GM10266 (cell line): Measurements from ENCODE around the gene ZNF268.
"Not testable (repeated sequence)": the region's sequence is repeated elsewhere in the genome, so short reads cannot be mapped to it uniquely, and the experiment has no call there.

Experiments used
- DNase-seq: peaks from one replicate; pipeline ENCODE4 v3.0.0; 2012; ENCODE audit errors: extremely low spot score
- CTCF ChIP-seq: IDR thresholded peaks from 2 replicates; pipeline ENCODE4 v1.5.1; 2012; ENCODE audit warnings: mild to moderate bottlenecking, low read depth; ENCODE audit not compliant: control insufficient read depth, insufficient read depth; ENCODE audit errors: missing control alignments

Gene ZNF268

GRCh38 chr12:133236144-133236543, 54.8 kb downstream of the ZNF268 start:
- TF ChIP-seq CTCF, result no peak
- DNase-seq, result no peak

- no peak for TF ChIP-seq CTCF
These were observed 55.3 kb downstream of the ZNF268 start for GRCh38 chr12:133236556-133236955.

GRCh38 chr12:133251732-133252131, 70.4 kb downstream of the ZNF268 start:
- no peak for DNase-seq
- TF ChIP-seq CTCF, result no peak

More at GRCh38 chr12:133236556-133236955, 55.3 kb downstream of the ZNF268 start:
- no peak for DNase-seq

GRCh38 chr12:133255833-133256232, 74.5 kb downstream of the ZNF268 start:
- not testable (repeated sequence) for DNase-seq

- TF ChIP-seq CTCF, result no peak
These were observed 75.0 kb downstream of the ZNF268 start for GRCh38 chr12:133256321-133256720.

GRCh38 chr12:133264173-133264572, 82.9 kb downstream of the ZNF268 start:
- TF ChIP-seq CTCF, result no peak
- no peak for DNase-seq

More at GRCh38 chr12:133256321-133256720, 75.0 kb downstream of the ZNF268 start:
- DNase-seq, result no peak
